HepG2 (cell line): ENCODE measurements around the gene FUT6. TPM values are rescaled to one million over a fixed set of nuclear protein-coding genes. Genes with fewer than 3 reads are reported as not detected.

Source experiments
- CBX1 ChIP-seq: IDR thresholded peaks from one replicate; pipeline ENCODE4 v1.6.1; 2016; ENCODE audit warnings: antibody characterized with exemption, low read depth
- ETV5 ChIP-seq: IDR thresholded peaks from 2 replicates; pipeline ENCODE4 v1.6.1; 2018; ENCODE audit warnings: missing biosample characterization, missing genetic modification reagents, inconsistent platforms, borderline replicate concordance
- FOSL1 ChIP-seq: sonication (generic); formaldehyde crosslinking; IDR thresholded peaks from 2 replicates; pipeline ENCODE4 v1.9.0; 2021; ENCODE audit warnings: missing genetic modification reagents, borderline replicate concordance
- JUN ChIP-seq: sonication (generic); formaldehyde crosslinking; IDR thresholded peaks from 2 replicates; pipeline ENCODE4 v1.4.0; 2020; ENCODE audit warnings: mild to moderate bottlenecking, missing genetic modification reagents
- KAT7 ChIP-seq: IDR thresholded peaks from 2 replicates; pipeline ENCODE4 v1.6.1; 2018; ENCODE audit warnings: borderline replicate concordance, missing compliant biosample characterization
- PHF21A ChIP-seq: sonication (generic); formaldehyde crosslinking; IDR thresholded peaks from 2 replicates; pipeline ENCODE4 v1.5.0; 2020; ENCODE audit warnings: mild to moderate bottlenecking, missing genetic modification reagents
- RFXAP ChIP-seq: sonication (generic); formaldehyde crosslinking; IDR thresholded peaks from 2 replicates; pipeline ENCODE4 v1.4.0; 2020; ENCODE audit warnings: missing genetic modification reagents, borderline replicate concordance
- THYN1 ChIP-seq: sonication (generic); formaldehyde crosslinking; IDR thresholded peaks from 2 replicates; pipeline ENCODE4 v1.8.1; 2023; ENCODE audit warnings: low read depth, mild to moderate bottlenecking, moderate library complexity, missing genetic modification reagents, borderline replicate concordance
- ZEB1 ChIP-seq: IDR thresholded peaks from 2 replicates; pipeline ENCODE4 v1.6.1; 2012; ENCODE audit warnings: mild to moderate bottlenecking, low read depth, inconsistent platforms; ENCODE audit not compliant: insufficient replicate concordance
- ZNF317 ChIP-seq: sonication (generic); formaldehyde crosslinking; IDR thresholded peaks from 2 replicates; pipeline ENCODE4 v1.5.0; 2020; ENCODE audit warnings: mild to moderate bottlenecking, missing genetic modification reagents
- ZNF484 ChIP-seq: sonication (generic); formaldehyde crosslinking; IDR thresholded peaks from 2 replicates; pipeline ENCODE4 v1.5.1; 2020; ENCODE audit warnings: mild to moderate bottlenecking, low read depth, missing genetic modification reagents, borderline replicate concordance
- ZNF607 ChIP-seq: sonication (generic); formaldehyde crosslinking; IDR thresholded peaks from 2 replicates; pipeline ENCODE4 v1.5.1; 2020; ENCODE audit warnings: missing genetic modification reagents, mild to moderate bottlenecking, borderline replicate concordance
- ZNF788 ChIP-seq: sonication (generic); formaldehyde crosslinking; IDR thresholded peaks from 2 replicates; pipeline ENCODE4 v1.5.0; 2020; ENCODE audit warnings: mild to moderate bottlenecking, missing genetic modification reagents, borderline replicate concordance
- polyA plus RNA-seq, 8 experiments: library from polyadenylated mRNA; depleted of rRNA in 3 of 8; stranded (reverse) in 7 of 8; unstranded in 1 of 8; fragments of >200 nt; fragmentation: Illumina TruSeq in 4 of 8; extraction: Trizol in 4 of 8; gene quantifications; 2 replicates each; pipeline versions ENCODE4 v1.2.1 to v1.2.3, GENCODE V29; 2011 to 2016; ENCODE audit warnings: low read depth in 4 of 8, missing spikeins in 1 of 8, mixed read lengths in 1 of 8; ENCODE audit not compliant: insufficient read depth in 1 of 8
- total RNA-seq, 5 experiments: library from RNA; depleted of rRNA; stranded (reverse); fragments of >200 nt; fragmentation: Illumina TruSeq; extraction: Trizol; gene quantifications; 2 replicates each; pipeline ENCODE4 v1.2.3, GENCODE V29; 2016; ENCODE audit warnings: low read depth in 1 of 5
- TF ChIP-seq, protein P1 (sequence below): sonication (generic); formaldehyde crosslinking; IDR thresholded peaks from 2 replicates; pipeline ENCODE4 v1.5.1; 2020; ENCODE audit warnings: mild to moderate bottlenecking, missing genetic modification reagents
- TF ChIP-seq, protein P2 (sequence below): sonication (generic); formaldehyde crosslinking; IDR thresholded peaks from 2 replicates; pipeline ENCODE4 v1.5.0; 2020; ENCODE audit warnings: mild to moderate bottlenecking, missing genetic modification reagents
- TF ChIP-seq, protein P3 (sequence below): sonication (generic); formaldehyde crosslinking; IDR thresholded peaks from 2 replicates; pipeline ENCODE4 v1.4.0; 2020; ENCODE audit warnings: mild to moderate bottlenecking, missing genetic modification reagents
- TF ChIP-seq, protein P4 (sequence below): IDR thresholded peaks from 2 replicates; pipeline ENCODE4 v1.6.1; 2018; ENCODE audit warnings: missing genetic modification reagents, mild to moderate bottlenecking, missing compliant biosample characterization

Gene FUT6
- total and polyA plus RNA-seq, 2 of the 13 experiments (the other 11 are each of a cell fraction or from before 2014, with no cell fraction given) = 8.2 to 27.7 TPM

DNA sequence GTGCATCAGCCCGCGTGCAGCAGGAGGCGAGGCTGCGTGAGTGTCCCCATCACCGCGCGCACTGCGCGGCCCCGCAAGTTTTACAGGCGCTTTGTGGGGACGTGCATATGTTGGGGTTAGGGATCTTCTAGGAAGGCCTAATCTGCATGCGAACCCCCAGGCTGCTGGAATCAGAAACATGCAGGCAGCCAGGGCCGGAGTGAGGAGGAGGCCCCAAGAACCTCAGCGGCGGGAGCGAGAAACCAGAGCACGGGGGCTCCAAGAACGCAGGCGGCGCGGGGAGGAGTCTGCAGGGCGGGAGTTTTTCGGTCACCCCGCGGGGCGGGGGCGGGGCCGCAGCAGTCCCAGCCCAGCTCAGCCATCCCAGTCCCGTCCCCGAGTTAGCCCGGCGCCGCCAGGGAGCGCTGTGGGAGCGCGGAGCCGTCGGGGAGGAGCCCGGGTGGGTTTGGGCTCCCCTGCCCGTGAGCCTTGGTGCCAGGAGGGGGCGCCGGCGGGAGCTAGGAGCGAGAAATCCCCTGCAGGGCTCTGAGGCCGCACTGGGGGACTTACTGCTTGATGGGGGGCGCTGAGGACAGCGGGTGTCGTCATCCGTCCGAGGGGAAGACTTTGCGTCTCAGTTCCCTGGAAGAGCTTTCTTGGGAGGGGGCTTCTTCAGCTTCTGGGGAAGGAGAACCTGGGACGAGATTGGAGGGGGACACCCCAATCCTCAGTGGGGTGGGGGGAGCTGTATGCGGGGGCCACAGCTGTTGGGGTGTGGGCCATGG is 35.6 kb downstream of the FUT6 start (continued):
- TF ChIP-seq KAT7 (CRISPR knock-in tag) = no peak
- no peak for TF ChIP-seq FOSL1 (CRISPR knock-in tag)
- peak; percentile 67; the same call in 1 of the 2 replicates for TF ChIP-seq ZNF607 (CRISPR knock-in tag)
- no peak for TF ChIP-seq ZEB1
- TF ChIP-seq, protein P1, sequence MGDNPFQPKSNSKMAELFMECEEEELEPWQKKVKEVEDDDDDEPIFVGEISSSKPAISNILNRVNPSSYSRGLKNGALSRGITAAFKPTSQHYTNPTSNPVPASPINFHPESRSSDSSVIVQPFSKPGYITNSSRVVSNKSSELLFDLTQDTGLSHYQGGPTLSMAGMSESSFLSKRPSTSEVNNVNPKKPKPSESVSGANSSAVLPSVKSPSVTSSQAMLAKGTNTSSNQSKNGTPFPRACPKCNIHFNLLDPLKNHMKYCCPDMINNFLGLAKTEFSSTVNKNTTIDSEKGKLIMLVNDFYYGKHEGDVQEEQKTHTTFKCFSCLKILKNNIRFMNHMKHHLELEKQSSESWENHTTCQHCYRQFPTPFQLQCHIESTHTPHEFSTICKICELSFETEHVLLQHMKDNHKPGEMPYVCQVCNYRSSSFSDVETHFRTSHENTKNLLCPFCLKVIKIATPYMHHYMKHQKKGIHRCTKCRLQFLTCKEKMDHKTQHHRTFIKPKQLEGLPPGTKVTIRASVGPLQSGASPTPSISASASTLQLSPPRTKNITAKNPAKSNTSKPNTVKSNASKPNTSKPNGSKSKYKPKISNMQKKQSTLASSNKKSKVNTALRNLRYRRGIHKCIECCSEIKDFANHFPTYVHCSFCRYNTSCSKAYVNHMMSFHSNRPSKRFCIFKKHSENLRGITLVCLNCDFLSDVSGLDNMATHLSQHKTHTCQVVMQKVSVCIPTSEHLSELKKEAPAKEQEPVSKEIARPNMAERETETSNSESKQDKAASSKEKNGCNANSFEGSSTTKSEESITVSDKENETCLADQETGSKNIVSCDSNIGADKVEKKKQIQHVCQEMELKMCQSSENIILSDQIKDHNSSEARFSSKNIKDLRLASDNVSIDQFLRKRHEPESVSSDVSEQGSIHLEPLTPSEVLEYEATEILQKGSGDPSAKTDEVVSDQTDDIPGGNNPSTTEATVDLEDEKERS (CRISPR knock-in tag) = no peak
- 0 out of 2 replicates have a peak, but pooled peaks have one; percentile 45 for TF ChIP-seq ZNF317 (CRISPR knock-in tag)
- TF ChIP-seq RFXAP (CRISPR knock-in tag) = no peak
- TF ChIP-seq ETV5 (CRISPR knock-in tag) = no peak; the same call in 1 of the 2 replicates
- no peak for TF ChIP-seq THYN1 (CRISPR knock-in tag)
- TF ChIP-seq, protein P2, sequence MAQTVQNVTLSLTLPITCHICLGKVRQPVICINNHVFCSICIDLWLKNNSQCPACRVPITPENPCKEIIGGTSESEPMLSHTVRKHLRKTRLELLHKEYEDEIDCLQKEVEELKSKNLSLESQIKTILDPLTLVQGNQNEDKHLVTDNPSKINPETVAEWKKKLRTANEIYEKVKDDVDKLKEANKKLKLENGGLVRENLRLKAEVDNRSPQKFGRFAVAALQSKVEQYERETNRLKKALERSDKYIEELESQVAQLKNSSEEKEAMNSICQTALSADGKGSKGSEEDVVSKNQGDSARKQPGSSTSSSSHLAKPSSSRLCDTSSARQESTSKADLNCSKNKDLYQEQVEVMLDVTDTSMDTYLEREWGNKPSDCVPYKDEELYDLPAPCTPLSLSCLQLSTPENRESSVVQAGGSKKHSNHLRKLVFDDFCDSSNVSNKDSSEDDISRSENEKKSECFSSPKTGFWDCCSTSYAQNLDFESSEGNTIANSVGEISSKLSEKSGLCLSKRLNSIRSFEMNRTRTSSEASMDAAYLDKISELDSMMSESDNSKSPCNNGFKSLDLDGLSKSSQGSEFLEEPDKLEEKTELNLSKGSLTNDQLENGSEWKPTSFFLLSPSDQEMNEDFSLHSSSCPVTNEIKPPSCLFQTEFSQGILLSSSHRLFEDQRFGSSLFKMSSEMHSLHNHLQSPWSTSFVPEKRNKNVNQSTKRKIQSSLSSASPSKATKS = no peak
- TF ChIP-seq, protein P3, sequence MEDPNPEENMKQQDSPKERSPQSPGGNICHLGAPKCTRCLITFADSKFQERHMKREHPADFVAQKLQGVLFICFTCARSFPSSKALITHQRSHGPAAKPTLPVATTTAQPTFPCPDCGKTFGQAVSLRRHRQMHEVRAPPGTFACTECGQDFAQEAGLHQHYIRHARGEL (CRISPR knock-in tag) = no peak
- TF ChIP-seq PHF21A = peak; percentile 85
- no peak for TF ChIP-seq ZNF484
- TF ChIP-seq JUN = no peak; the same call in 1 of the 2 replicates
- TF ChIP-seq ZNF788 (CRISPR knock-in tag) = peak; percentile 66; the same call in 1 of the 2 replicates
- TF ChIP-seq, protein P4, sequence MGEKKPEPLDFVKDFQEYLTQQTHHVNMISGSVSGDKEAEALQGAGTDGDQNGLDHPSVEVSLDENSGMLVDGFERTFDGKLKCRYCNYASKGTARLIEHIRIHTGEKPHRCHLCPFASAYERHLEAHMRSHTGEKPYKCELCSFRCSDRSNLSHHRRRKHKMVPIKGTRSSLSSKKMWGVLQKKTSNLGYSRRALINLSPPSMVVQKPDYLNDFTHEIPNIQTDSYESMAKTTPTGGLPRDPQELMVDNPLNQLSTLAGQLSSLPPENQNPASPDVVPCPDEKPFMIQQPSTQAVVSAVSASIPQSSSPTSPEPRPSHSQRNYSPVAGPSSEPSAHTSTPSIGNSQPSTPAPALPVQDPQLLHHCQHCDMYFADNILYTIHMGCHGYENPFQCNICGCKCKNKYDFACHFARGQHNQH (CRISPR knock-in tag) = peak; percentile 27; the same call in 1 of the 2 replicates
- TF ChIP-seq CBX1 = peak; percentile 79
